Measurements from ENCODE around the gene EIF6. TPM values are rescaled to one million over a fixed set of nuclear protein-coding genes. Genes with fewer than 3 reads are reported as not detected.
"Not testable (repeated sequence)": the region's sequence is repeated elsewhere in the genome, so short reads cannot be mapped to it uniquely, and the experiment has no call there.

Gene EIF6
- total RNA-seq, 1 donor from 2014 or later = 271 TPM

DNA sequence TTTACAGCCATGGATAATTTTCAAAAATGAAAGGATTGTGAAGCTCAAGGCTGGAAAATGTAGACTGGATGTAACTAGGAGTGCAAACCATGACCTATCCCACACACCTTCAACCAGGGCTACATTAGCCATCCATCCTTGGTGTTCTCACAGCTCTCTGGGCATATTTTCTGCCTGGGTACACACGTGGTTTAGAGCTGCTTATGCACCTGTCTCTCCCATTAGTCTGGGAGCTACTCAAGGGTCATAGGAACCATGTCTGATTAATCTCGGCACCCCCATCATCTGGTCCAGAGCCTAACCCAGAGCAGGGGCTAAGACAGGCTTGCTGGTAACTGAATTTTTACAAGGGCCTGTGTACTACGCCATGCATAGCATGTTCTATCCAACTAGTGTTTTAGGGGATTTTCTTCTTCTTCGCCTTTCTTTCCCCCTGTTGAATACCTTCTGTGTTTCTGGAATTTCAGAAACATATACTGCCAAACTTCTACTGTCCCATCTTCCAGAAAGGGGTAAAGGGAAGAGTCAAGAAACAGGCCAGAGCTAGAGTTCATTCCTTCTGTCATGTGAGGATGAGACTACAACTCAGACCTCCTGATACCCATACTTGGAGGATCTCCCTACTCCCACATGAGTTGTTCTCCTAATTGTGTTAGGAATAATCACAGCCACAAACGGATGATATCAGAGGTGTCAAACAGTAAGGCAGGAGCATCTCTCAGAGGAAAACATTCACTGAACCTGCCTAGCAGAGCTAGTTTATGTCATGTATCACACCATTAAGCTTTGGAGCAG lies 33.0 kb upstream of the EIF6 start:
- no peaks in the 10 kb centered on the region for H3K27me3 ChIP-seq (ENCODE audit: insufficient read depth, low read length)
- Mint-ChIP-seq H3K4me1 (ENCODE audit: low read depth, unreplicated experiment) (peaks cover 66% of the 10 kb centered on the region), H3K27ac (ENCODE audit: unreplicated experiment) (peak overlapping the region; percentile 96), H3K27me3 (ENCODE audit: low read depth, unreplicated experiment) (no peaks in the 10 kb centered on the region), H3K4me3 (ENCODE audit: unreplicated experiment) (peak overlapping the region; percentile 27), H3K36me3 (ENCODE audit: low read depth, unreplicated experiment) (peaks cover 5% of the 10 kb centered on the region), H3K9me3 (ENCODE audit: unreplicated experiment) (no peaks in the 10 kb centered on the region)
- H3K36me3 ChIP-seq (ENCODE audit: insufficient read depth, low read length) = no peaks in the 10 kb centered on the region
- DNase-seq (ENCODE audit: low read depth) (no peak), FAIRE-seq (no peak)
- H3K4me1 ChIP-seq (ENCODE audit: insufficient read depth, low read length) = peaks cover 73% of the 10 kb centered on the region
- peaks cover 5% of the 10 kb centered on the region for H3K79me2 ChIP-seq (ENCODE audit: insufficient read depth, low read length)
- no peak overlapping the region for H3K4me3 ChIP-seq (ENCODE audit: insufficient read depth, low read depth, low read length)
- H4K20me1 ChIP-seq (ENCODE audit: insufficient read depth, low read length) = no peaks in the 10 kb centered on the region
- H3K9me3 ChIP-seq (ENCODE audit: insufficient read depth, low read depth, low read length) = no peaks in the 10 kb centered on the region
- no peak for TF ChIP-seq EZH2 (IDR thresholded peaks at IDR 0.05; ENCODE audit: insufficient read depth, low read length)
- TF ChIP-seq, protein P1, sequence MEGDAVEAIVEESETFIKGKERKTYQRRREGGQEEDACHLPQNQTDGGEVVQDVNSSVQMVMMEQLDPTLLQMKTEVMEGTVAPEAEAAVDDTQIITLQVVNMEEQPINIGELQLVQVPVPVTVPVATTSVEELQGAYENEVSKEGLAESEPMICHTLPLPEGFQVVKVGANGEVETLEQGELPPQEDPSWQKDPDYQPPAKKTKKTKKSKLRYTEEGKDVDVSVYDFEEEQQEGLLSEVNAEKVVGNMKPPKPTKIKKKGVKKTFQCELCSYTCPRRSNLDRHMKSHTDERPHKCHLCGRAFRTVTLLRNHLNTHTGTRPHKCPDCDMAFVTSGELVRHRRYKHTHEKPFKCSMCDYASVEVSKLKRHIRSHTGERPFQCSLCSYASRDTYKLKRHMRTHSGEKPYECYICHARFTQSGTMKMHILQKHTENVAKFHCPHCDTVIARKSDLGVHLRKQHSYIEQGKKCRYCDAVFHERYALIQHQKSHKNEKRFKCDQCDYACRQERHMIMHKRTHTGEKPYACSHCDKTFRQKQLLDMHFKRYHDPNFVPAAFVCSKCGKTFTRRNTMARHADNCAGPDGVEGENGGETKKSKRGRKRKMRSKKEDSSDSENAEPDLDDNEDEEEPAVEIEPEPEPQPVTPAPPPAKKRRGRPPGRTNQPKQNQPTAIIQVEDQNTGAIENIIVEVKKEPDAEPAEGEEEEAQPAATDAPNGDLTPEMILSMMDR (IDR thresholded peaks at IDR 0.05; ENCODE audit: insufficient read depth, low read depth, low read length) = no peak
- no peak overlapping the region for H2AFZ ChIP-seq (ENCODE audit: low read depth, low read length)
- H3K9ac ChIP-seq (ENCODE audit: low read length) = peak overlapping the region; percentile 80
- peak overlapping the region; percentile 97 for H3K27ac ChIP-seq (ENCODE audit: low read depth, low read length)
- peak overlapping the region; percentile 75 for H3K4me2 ChIP-seq (ENCODE audit: low read length)

DNA sequence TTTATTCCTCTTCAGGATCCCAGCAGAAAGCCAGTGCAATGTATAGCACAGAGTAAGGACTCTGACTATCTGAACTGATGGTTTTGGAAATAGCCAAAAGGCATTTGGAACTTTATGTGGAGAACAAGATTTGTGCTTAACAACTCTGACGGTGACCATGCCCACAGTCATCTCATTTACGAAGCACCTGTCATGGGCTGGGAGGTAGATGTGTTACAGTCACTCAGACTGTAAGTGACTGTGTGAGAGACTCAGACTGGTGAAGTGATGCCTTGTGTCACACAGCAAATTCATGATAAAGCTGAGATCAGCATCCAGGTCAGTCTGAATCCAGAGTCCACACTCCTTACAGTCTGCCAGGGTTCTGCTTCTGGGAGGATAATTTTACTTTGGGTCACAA lies 31.5 kb upstream of the EIF6 start:
- peak overlapping the region; percentile 76 for H3K27ac ChIP-seq (ENCODE audit: low read depth, low read length)
- H3K4me1 ChIP-seq (ENCODE audit: insufficient read depth, low read length) = peaks cover 78% of the 10 kb centered on the region
- Mint-ChIP-seq H3K27ac (ENCODE audit: unreplicated experiment) (peak overlapping the region; percentile 81), H3K4me3 (ENCODE audit: unreplicated experiment) (no peak overlapping the region), H3K4me1 (ENCODE audit: low read depth, unreplicated experiment) (peaks cover 73% of the 10 kb centered on the region), H3K9me3 (ENCODE audit: unreplicated experiment) (no peaks in the 10 kb centered on the region), H3K36me3 (ENCODE audit: low read depth, unreplicated experiment) (peaks cover 5% of the 10 kb centered on the region), H3K27me3 (ENCODE audit: low read depth, unreplicated experiment) (no peaks in the 10 kb centered on the region)
- TF ChIP-seq, protein P1 (IDR thresholded peaks at IDR 0.05; ENCODE audit: insufficient read depth, low read depth, low read length) = no peak
- no peak for TF ChIP-seq EZH2 (IDR thresholded peaks at IDR 0.05; ENCODE audit: insufficient read depth, low read length)
- peaks cover 5% of the 10 kb centered on the region for H3K79me2 ChIP-seq (ENCODE audit: insufficient read depth, low read length)
- H3K9me3 ChIP-seq (ENCODE audit: insufficient read depth, low read depth, low read length) = no peaks in the 10 kb centered on the region
- DNase-seq (ENCODE audit: low read depth) (no peak), FAIRE-seq (no peak)
- no peaks in the 10 kb centered on the region for H3K27me3 ChIP-seq (ENCODE audit: insufficient read depth, low read length)
- no peaks in the 10 kb centered on the region for H4K20me1 ChIP-seq (ENCODE audit: insufficient read depth, low read length)
- no peak overlapping the region for H3K4me3 ChIP-seq (ENCODE audit: insufficient read depth, low read depth, low read length)
- H2AFZ ChIP-seq (ENCODE audit: low read depth, low read length) = no peak overlapping the region
- H3K4me2 ChIP-seq (ENCODE audit: low read length) = no peak overlapping the region
- H3K9ac ChIP-seq (ENCODE audit: low read length) = peak overlapping the region; percentile 64
- no peaks in the 10 kb centered on the region for H3K36me3 ChIP-seq (ENCODE audit: insufficient read depth, low read length)

DNA sequence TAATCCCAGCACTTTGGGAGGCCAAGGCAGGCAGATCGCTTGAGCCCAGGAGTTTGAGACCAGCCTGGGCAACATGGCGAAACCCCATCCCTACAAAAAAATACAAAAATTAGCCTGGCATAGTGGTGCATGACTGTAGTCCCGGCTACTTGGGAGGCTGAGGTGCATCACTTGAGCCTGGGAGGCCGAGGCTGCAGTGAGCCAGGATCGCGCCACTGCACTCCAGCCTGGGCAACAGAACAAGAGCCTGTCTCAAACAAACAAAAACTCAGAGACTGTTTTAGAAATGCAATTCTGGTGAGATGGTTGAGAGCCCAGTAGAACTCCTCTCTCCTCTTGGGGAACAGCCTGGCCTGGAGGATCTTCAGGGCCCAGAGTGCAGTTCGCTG lies 31.1 kb upstream of the EIF6 start:
- Histone ChIP-seq H3K4me1 (ENCODE audit: insufficient read depth, low read length) (peaks cover 77% of the 10 kb centered on the region), H3K27ac (ENCODE audit: low read depth, low read length) (peak overlapping the region; percentile 76), H3K9ac (ENCODE audit: low read length) (peak overlapping the region; percentile 64)
- not testable (repeated sequence) for H3K36me3 ChIP-seq (ENCODE audit: insufficient read depth, low read length); H3K27me3 Mint-ChIP-seq (ENCODE audit: low read depth, unreplicated experiment); H4K20me1 ChIP-seq (ENCODE audit: insufficient read depth, low read length); FAIRE-seq; H3K9me3 ChIP-seq (ENCODE audit: insufficient read depth, low read depth, low read length); H3K79me2 ChIP-seq (ENCODE audit: insufficient read depth, low read length); H3K4me3 ChIP-seq (ENCODE audit: insufficient read depth, low read depth, low read length); H3K4me2 ChIP-seq (ENCODE audit: low read length); H3K9me3 Mint-ChIP-seq (ENCODE audit: unreplicated experiment); H2AFZ ChIP-seq (ENCODE audit: low read depth, low read length); DNase-seq (ENCODE audit: low read depth); H3K4me3 Mint-ChIP-seq (ENCODE audit: unreplicated experiment); H3K36me3 Mint-ChIP-seq (ENCODE audit: low read depth, unreplicated experiment); H3K27me3 ChIP-seq (ENCODE audit: insufficient read depth, low read length)
- H3K4me1 Mint-ChIP-seq (ENCODE audit: low read depth, unreplicated experiment) = peaks cover 72% of the 10 kb centered on the region
- H3K27ac Mint-ChIP-seq (ENCODE audit: unreplicated experiment) = peak overlapping the region; percentile 81
